ENCODE measurements around the gene UQCRQ.

- TF ChIP-seq CTCF (IDR thresholded peaks at IDR 0.05), result no peak
- TF ChIP-seq POLR2A (IDR thresholded peaks at IDR 0.05), result no peak
Measured at GRCh38 chr5:132837868-132838267, 28.6 kb upstream of the UQCRQ start.

Data from testis (tissue), 2 donors.